Colonic mucosa (tissue), 4 donors: ENCODE data around the gene CELF3. TPM values are rescaled to one million over a fixed set of nuclear protein-coding genes. Genes with fewer than 3 reads are reported as not detected.

Experiments used
- DNase-seq: peaks from one replicate; pipeline ENCODE4 v3.0.0-alpha.2; 2020
- H3K27ac ChIP-seq: fragments of 200-600 bp; one replicate; pipeline ENCODE4 v1.8.0; 2021
- H3K27me3 ChIP-seq: fragments of 200-600 bp; one replicate; pipeline ENCODE4 v1.8.0; 2021
- H3K36me3 ChIP-seq: fragments of 200-600 bp; one replicate; pipeline ENCODE4 v1.8.0; 2021
- H3K4me1 ChIP-seq: fragments of 200-600 bp; one replicate; pipeline ENCODE4 v1.8.0; 2021; ENCODE audit warnings: mild to moderate bottlenecking
- H3K4me3 ChIP-seq: fragments of 200-600 bp; one replicate; pipeline ENCODE4 v1.8.0; 2021
- H3K9ac ChIP-seq, 2 donors: one replicate each; pipeline ENCODE4 v1.7.0; 2013; ENCODE audit warnings: control low read depth in 2 of 2, low read depth in 2 of 2, low read length in 2 of 2
- H3K9me3 ChIP-seq: fragments of 200-600 bp; one replicate; pipeline ENCODE4 v1.8.0; 2021
- intact Hi-C: fragments of 100-400 bp; cut with DNase I; formaldehyde crosslinking; loops from one replicate; pipeline ENCODE4 v1.14.1; 2022
- total RNA-seq, 2 donors: library from RNA; stranded (reverse); fragmentation: NEBNext Ultra II Directional in 1 of 2; extraction: Animal tissue kit (Norgen Biotek cat#: 25700) in 1 of 2; gene quantifications; one replicate each; pipeline ENCODE4 v1.2.1, GENCODE V29; 2021
- TF ChIP-seq, protein P1 (sequence below): fragments of 200-600 bp; IDR thresholded peaks from one replicate; pipeline ENCODE4 v1.8.0; 2022; ENCODE audit warnings: antibody characterized with exemption, mild to moderate bottlenecking
- donor health status: healthy.
- donor health status: DM: no; HTN: no; CAD: no.
- donor health status: DM: no; HTN: no; CAD: no.

CELF3 gene
- total RNA-seq, 2 donors from 2014 or later, result 2.7 to 2.8 TPM

DNA sequence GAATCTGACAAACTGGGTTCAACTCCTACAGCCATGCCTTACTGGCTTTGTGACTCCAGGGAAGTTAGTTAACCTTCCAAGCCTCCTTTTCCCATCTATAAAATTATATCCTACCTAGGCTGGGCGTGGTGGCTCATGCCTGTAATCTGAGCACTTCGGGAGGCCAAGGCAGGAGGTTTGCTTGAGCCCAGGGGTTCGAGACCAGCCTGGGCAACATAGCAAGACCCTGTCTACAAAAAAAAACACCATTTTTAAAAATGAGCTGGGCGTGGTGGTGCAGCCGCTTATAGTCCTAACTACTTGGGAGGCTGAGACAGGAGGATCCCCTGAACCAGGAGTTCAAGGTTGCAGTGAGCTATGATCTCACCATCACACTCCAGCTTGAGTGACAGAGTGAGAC, 15.1 kb downstream of the CELF3 start:
- intact Hi-C loops, result no loop called here

GRCh38 chr1:151693057-151693651, 23.4 kb downstream of the CELF3 start:
- no peak overlapping the region for H3K4me3 ChIP-seq
- no peaks in the 10 kb centered on the region for H3K36me3 ChIP-seq
- no peak overlapping the region for H3K9ac ChIP-seq
- TF ChIP-seq, protein P1, sequence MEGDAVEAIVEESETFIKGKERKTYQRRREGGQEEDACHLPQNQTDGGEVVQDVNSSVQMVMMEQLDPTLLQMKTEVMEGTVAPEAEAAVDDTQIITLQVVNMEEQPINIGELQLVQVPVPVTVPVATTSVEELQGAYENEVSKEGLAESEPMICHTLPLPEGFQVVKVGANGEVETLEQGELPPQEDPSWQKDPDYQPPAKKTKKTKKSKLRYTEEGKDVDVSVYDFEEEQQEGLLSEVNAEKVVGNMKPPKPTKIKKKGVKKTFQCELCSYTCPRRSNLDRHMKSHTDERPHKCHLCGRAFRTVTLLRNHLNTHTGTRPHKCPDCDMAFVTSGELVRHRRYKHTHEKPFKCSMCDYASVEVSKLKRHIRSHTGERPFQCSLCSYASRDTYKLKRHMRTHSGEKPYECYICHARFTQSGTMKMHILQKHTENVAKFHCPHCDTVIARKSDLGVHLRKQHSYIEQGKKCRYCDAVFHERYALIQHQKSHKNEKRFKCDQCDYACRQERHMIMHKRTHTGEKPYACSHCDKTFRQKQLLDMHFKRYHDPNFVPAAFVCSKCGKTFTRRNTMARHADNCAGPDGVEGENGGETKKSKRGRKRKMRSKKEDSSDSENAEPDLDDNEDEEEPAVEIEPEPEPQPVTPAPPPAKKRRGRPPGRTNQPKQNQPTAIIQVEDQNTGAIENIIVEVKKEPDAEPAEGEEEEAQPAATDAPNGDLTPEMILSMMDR, result peak; percentile 52
- no peaks in the 10 kb centered on the region for H3K27me3 ChIP-seq
- H3K27ac ChIP-seq, result no peak overlapping the region
- no peaks in the 10 kb centered on the region for H3K9me3 ChIP-seq
- H3K4me1 ChIP-seq, result no peaks in the 10 kb centered on the region
- peak; percentile 20 for DNase-seq
- intact Hi-C loops, result loop anchor here (2.0 to 10.0 kb wide), 4 partner anchors 42 to 158 kb away; partner anchors contain the start of genes C2CD4D and RORC

More for the DNA sequence above, 15.1 kb downstream of the CELF3 start:
- H3K27ac ChIP-seq, result no peak overlapping the region
- H3K9ac ChIP-seq, result no peak overlapping the region
- H3K4me3 ChIP-seq, result no peak overlapping the region
- no peak for DNase-seq
- H3K36me3 ChIP-seq, result no peaks in the 10 kb centered on the region
- no peaks in the 10 kb centered on the region for H3K27me3 ChIP-seq
- H3K4me1 ChIP-seq, result peaks cover 4% of the 10 kb centered on the region
- TF ChIP-seq, protein P1, result no peak
- no peaks in the 10 kb centered on the region for H3K9me3 ChIP-seq

- Histone ChIP-seq H3K27me3 (no peaks in the 10 kb centered on the region), H3K36me3 (no peaks in the 10 kb centered on the region), H3K4me1 (no peaks in the 10 kb centered on the region), H3K27ac (no peak overlapping the region), H3K9me3 (no peaks in the 10 kb centered on the region), H3K9ac (no peak overlapping the region), H3K4me3 (no peak overlapping the region)
- TF ChIP-seq, protein P1, result no peak
- no peak for DNase-seq
- intact Hi-C loops, result loop anchor here (2.0 to 10.0 kb wide), 4 partner anchors 43 to 157 kb away; partner anchors contain the start of genes C2CD4D and RORC
Observed at GRCh38 chr1:151692226-151692625, 24.4 kb downstream of the CELF3 start.

- no peak overlapping the region for H3K9ac ChIP-seq
- H3K9me3 ChIP-seq, result no peaks in the 10 kb centered on the region
- H3K36me3 ChIP-seq, result no peaks in the 10 kb centered on the region
- H3K27me3 ChIP-seq, result no peaks in the 10 kb centered on the region
- H3K4me3 ChIP-seq, result no peak overlapping the region
- no peak for DNase-seq
- H3K27ac ChIP-seq, result no peak overlapping the region
- TF ChIP-seq, protein P1, result no peak
- no peaks in the 10 kb centered on the region for H3K4me1 ChIP-seq
- intact Hi-C loops, result no loop called here
Observed at GRCh38 chr1:151689494-151689893, 27.1 kb downstream of the CELF3 start.

DNA sequence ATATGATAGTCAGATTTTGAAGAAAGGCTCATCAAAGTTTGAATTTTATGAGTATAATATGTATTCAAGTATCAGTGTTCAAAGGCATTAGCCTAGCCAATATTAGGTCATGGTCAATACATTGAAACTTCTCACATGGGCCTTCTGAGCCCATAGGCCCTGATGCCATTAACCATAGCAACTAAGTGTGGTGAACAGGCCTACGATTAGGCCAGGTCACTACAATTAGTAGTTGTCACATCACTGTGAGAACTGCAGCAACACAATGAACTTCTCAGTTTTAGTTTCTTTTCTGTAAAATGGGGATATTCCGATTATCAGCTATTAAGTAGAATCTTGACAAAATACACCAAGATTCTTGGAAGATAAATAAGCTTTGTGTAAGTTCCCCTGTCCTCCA, 30.0 kb downstream of the CELF3 start:
- no peak overlapping the region for H3K4me3 ChIP-seq
- H3K27ac ChIP-seq, result no peak overlapping the region
- no peak overlapping the region for H3K9ac ChIP-seq
- H3K36me3 ChIP-seq, result no peaks in the 10 kb centered on the region
- H3K9me3 ChIP-seq, result no peaks in the 10 kb centered on the region
- DNase-seq, result no peak
- intact Hi-C loops, result no loop called here
- TF ChIP-seq, protein P1, result no peak
- H3K4me1 ChIP-seq, result no peaks in the 10 kb centered on the region
- no peaks in the 10 kb centered on the region for H3K27me3 ChIP-seq
